SH-SY5Y (cell line): ENCODE measurements around the gene TTLL8.

Experiments used
- GATA2 ChIP-seq: IDR thresholded peaks from 2 replicates; pipeline ENCODE4 v1.6.1; 2011; ENCODE audit warnings: mild to moderate bottlenecking, low read depth, low read length
- GATA3 ChIP-seq: IDR thresholded peaks from 2 replicates; pipeline ENCODE4 v1.6.1; 2011; ENCODE audit warnings: low read depth, mild to moderate bottlenecking, low read length, moderate library complexity

DNA sequence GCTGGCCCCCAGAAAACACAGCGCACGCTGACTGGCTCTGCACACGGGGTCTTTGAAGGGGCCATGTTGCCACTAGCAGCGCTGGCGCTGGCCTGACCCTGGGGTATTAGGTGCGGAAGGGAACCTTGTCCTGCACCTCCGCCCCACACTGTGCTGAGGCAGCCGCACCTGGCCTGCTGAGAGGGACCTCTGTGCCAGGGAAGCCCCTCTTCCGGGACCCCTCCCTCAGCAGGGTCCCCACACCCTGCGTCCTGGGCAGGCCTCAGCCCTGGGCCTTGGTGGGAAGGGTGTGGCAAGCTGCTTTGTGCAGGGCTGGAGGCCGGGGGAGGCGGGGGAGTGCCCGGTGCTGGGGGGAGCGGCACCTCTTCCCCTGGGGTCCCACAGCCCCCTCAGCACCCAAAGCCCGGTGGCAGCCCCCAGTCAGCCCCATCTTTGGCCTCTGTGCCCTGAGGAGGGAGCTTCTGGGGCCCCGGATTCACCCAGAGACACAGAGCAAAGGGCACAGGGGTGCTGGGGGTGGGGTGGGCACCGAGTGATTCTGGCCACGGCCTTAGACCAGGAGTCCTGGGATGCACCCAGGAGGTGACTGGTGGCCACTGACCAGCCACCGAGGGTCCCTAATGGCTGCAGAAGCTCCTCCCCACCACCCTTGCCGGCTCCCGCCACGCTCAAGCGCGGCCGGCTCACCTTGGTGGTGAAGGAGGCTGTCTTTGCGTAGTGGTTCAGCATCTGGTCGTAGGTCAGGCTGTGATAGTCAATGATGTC, 11.4 kb downstream of the TTLL8 start:
- TF ChIP-seq GATA2 (no peak), GATA3 (no peak)
